Skeletal muscle tissue (tissue), 4 donors: ENCODE data around the gene DHDH. TPM values are rescaled to one million over a fixed set of nuclear protein-coding genes. Genes with fewer than 3 reads are reported as not detected.
A peak's percentile ranks its signal among the peaks of the same experiment; 100 is the strongest.

Experiments used
- H3K27ac ChIP-seq: one replicate; pipeline ENCODE4 v1.7.0; 2013; ENCODE audit warnings: mild to moderate bottlenecking, low read depth, low read length, inconsistent platforms
- H3K27me3 ChIP-seq, 3 donors: one replicate each; pipeline ENCODE4 v1.7.0; 2013; ENCODE audit warnings: low read length in 3 of 3; ENCODE audit not compliant: control insufficient read depth in 3 of 3, insufficient read depth in 3 of 3
- H3K36me3 ChIP-seq, 3 donors: one replicate each; pipeline ENCODE4 v1.7.0; 2013; ENCODE audit warnings: low read length in 3 of 3; ENCODE audit not compliant: control insufficient read depth in 3 of 3, insufficient read depth in 3 of 3
- H3K4me1 ChIP-seq, 3 donors: one replicate each; pipeline ENCODE4 v1.7.0; 2013; ENCODE audit warnings: low read length in 3 of 3, mild to moderate bottlenecking in 3 of 3; ENCODE audit not compliant: control insufficient read depth in 3 of 3, insufficient read depth in 3 of 3
- H3K4me3 ChIP-seq, 3 donors: one replicate each; pipeline ENCODE4 v1.7.0; 2013; ENCODE audit warnings: low read length in 3 of 3
- H3K9ac ChIP-seq, 3 donors: one replicate each; pipeline ENCODE4 v1.7.0; 2013; ENCODE audit warnings: low read length in 3 of 3, mild to moderate bottlenecking in 3 of 3, moderate library complexity in 2 of 3, low read depth in 1 of 3
- H3K9me3 ChIP-seq, 3 donors: one replicate each; pipeline ENCODE4 v1.7.0; 2013; ENCODE audit warnings: low read length in 3 of 3; ENCODE audit not compliant: control insufficient read depth in 3 of 3
- total RNA-seq: library from RNA; depleted of rRNA; stranded (reverse); fragments of >200 nt; gene quantifications from one replicate; pipeline ENCODE4 v1.2.3, GENCODE V29; 2014
- donor health status: Osteomylitis.

DHDH gene
- total RNA-seq, 1 donor from 2014 or later = not detected

DNA sequence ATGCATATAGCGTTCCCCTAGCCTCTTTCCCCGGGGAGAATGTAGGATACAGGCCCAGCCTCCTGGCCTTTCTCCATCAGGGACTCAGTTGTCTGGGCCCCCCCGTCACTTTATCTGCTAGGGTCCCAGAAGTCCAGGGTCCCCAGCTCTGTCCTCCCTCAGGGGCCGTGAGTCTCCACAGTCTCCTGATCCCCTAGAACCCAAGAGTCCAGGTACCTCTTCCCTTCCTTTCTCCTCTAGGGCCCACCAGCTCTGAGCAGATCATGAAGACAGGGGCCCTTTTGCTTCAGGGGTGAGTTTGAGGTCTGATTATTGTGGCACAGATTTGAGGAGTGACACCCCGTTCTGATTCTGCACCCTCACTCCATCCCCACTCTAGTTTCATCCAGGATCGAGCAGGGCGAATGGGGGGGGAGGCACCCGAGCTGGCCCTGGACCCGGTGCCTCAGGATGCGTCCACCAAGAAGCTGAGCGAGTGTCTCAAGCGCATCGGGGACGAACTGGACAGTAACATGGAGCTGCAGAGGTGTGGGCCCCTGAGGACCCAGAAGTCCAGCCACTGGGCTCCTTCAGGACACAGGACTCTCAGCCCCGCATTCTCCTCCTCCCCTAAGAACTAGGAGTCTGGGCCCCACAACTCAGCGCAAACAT lies 21.9 kb downstream of the DHDH start:
- peak overlapping the region; percentile 89 to 93 (median 90) for H3K9ac ChIP-seq

GRCh38 chr19:48958006-48958405 lies 24.5 kb downstream of the DHDH start:
- Histone ChIP-seq H3K9ac (no peak overlapping the region), H3K27ac (no peak overlapping the region), H3K27me3 (no peaks in the 10 kb centered on the region), H3K4me1 (peaks cover 22 to 35% (median 23%) of the 10 kb centered on the region in 3 donors), H3K36me3 (peaks cover 0 to 5% (median 3%) of the 10 kb centered on the region in 3 donors), H3K9me3 (no peaks in the 10 kb centered on the region), H3K4me3 (no peak overlapping the region)

More for the DNA sequence above, 21.9 kb downstream of the DHDH start:
- Histone ChIP-seq H3K4me1 (peaks cover 14 to 27% (median 18%) of the 10 kb centered on the region in 3 donors), H3K9me3 (no peaks in the 10 kb centered on the region), H3K27me3 (no peaks in the 10 kb centered on the region), H3K4me3 (peak overlapping the region; percentile 80 to 89 (median 88)), H3K36me3 (peaks cover 0 to 5% (median 3%) of the 10 kb centered on the region in 3 donors), H3K27ac (peak overlapping the region; percentile 74)

DNA sequence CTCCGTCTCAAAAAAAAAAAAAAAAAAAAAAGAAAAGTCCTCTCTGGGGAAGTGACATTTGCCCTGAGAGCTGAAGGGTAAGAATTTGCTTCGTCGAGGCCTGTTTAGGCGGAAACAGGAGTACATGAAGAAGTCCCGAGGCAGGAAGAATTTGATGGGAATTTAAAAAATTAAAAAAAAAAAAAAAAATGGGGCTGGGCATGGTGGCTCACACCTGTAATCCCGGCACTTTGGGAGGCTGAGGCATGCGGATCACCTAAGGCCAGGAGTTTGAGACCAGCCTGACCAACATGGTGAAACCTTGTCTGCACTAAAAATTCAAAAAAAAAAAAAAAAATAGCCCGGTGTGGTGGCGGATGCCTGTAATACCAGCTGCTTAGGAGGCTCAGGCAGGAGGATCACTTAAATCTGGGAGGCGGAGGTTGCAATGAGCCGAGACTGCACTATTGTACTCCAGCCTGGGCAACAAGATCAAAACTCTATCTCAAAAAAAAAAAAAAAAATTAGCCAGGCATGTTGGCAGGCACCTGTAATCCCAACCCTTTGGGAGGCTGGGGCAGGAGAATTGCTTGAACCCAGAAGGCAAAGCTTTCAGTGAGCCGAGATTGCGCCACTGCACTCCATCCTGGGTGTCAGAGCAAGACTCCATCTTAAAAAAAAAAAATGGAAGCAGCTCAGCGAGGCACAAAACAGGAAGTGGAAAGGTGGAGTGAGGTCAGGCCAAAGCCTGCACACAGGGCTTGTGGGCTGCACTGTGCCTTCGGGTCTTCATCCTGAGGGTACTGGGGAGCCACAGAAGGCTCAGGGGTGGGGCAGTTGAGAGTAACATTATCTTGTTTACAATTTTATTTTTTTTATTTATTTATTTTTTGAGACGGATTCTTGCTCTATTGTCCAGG lies 26.1 kb downstream of the DHDH start:
- Histone ChIP-seq H3K4me3 (no peak overlapping the region), H3K4me1 (peaks cover 31 to 38% (median 33%) of the 10 kb centered on the region in 3 donors), H3K9me3 (no peaks in the 10 kb centered on the region), H3K27ac (no peak overlapping the region), H3K9ac (no peak overlapping the region), H3K27me3 (no peaks in the 10 kb centered on the region), H3K36me3 (peaks cover 0 to 5% (median 3%) of the 10 kb centered on the region in 3 donors)

DNA sequence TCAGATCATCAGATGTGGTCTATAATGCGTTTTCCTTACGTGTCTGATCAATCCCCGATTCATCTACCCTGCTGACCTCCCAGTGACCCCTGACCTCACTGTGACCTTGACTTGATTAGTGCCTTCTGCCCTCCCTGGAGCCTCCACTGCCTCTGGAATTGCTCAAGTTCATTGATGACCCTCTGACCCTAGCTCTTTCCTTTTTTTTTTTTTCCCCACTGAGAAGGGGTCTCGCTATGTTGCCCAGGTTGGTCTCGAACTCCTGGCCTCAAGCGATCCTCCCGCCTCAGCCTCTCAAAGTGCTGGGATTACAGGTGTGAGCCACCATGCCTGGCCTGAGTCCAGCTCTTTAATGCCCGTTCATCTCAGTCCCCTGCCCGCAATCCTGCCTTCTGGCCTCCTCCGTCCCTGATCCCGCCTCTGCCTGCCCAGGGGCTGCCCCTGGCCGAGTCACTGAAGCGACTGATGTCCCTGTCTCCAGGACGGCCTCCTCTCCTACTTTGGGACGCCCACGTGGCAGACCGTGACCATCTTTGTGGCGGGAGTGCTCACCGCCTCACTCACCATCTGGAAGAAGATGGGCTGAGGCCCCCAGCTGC lies 27.7 kb downstream of the DHDH start:
- Histone ChIP-seq H3K9ac (no peak overlapping the region), H3K9me3 (no peaks in the 10 kb centered on the region), H3K4me3 (no peak overlapping the region), H3K36me3 (peaks cover 5 to 8% (median 7%) of the 10 kb centered on the region in 3 donors), H3K27me3 (no peaks in the 10 kb centered on the region), H3K27ac (no peak overlapping the region), H3K4me1 (peaks cover 23 to 29% (median 27%) of the 10 kb centered on the region in 3 donors)

GRCh38 chr19:48961673-48962028 lies 28.2 kb downstream of the DHDH start:
- Histone ChIP-seq H3K27ac (peak overlapping the region; percentile 91), H3K36me3 (peaks cover 9 to 10% (median 9%) of the 10 kb centered on the region in 3 donors), H3K27me3 (no peaks in the 10 kb centered on the region), H3K4me3 (no peak overlapping the region), H3K4me1 (peaks cover 27 to 34% (median 32%) of the 10 kb centered on the region in 3 donors), H3K9me3 (no peaks in the 10 kb centered on the region), H3K9ac (no peak overlapping the region)

DNA sequence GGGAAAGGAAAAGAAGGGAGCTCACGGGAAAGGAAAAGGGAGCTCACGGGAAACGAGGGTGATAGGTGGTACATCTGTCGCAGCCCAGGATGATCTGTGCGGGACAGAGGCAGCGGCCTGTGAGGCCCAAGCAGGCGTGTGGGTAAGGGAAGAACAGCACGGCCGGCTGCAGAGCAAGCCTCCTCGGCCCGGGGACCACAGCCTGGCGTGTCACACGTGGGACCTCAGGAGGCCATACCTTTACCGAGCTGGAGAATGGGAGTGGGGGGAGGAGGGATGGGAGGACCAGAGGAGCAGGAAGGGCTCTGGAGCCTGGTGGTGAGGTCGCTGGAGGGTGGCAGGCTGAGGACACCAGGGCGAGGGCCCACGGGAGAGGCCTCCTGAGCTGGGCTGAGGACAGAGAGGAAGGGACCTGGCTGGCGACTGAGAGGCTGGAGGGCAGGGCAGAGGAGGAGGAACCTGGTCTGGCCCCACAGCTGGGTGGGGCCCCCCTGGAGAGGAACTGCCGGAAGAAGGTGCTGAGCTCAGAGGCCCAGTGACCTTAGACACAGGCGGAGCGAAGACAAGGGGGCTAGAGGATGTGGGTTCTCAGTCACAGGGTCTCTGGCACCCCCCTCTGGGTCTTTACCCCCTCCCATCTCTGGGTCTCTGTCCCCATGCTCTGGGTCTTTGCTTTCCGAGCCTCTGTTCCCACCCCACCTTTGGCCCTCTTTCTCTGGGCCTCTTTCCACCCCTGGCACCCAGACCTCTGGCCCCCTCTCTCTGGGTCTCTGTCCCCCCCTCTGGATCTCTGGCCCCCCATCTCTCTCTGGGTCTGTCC lies 28.7 kb downstream of the DHDH start:
- Histone ChIP-seq H3K27me3 (no peaks in the 10 kb centered on the region), H3K4me3 (no peak overlapping the region), H3K9ac (peak overlapping the region in 1 of 3 donors; percentile 45), H3K27ac (peak overlapping the region; percentile 91), H3K4me1 (peaks cover 33 to 40% (median 38%) of the 10 kb centered on the region in 3 donors), H3K36me3 (peaks cover 11 to 15% (median 12%) of the 10 kb centered on the region in 3 donors), H3K9me3 (no peaks in the 10 kb centered on the region)

DNA sequence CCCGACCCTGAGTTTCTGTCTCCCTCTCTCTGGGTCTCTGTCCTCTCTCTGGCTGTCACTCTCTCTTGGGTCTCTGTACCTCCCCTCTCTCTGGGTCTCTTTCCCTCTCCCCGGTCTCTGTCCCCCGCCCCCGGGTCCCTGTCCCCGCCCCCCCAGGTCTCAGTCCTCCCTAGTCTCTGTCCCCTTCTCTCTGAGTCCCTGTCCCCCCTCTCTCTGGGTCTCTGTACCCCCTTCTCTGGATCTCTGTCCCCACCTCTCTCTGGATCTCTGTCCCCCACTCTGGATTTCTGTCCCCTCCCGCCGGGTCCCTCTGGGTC lies 29.3 kb downstream of the DHDH start:
- Histone ChIP-seq H3K9ac (no peak overlapping the region), H3K27ac (peak overlapping the region; percentile 91), H3K9me3 (no peaks in the 10 kb centered on the region), H3K4me3 (no peak overlapping the region), H3K27me3 (no peaks in the 10 kb centered on the region), H3K36me3 (peaks cover 11 to 16% (median 15%) of the 10 kb centered on the region in 3 donors), H3K4me1 (peaks cover 38 to 45% (median 44%) of the 10 kb centered on the region in 3 donors)

DNA sequence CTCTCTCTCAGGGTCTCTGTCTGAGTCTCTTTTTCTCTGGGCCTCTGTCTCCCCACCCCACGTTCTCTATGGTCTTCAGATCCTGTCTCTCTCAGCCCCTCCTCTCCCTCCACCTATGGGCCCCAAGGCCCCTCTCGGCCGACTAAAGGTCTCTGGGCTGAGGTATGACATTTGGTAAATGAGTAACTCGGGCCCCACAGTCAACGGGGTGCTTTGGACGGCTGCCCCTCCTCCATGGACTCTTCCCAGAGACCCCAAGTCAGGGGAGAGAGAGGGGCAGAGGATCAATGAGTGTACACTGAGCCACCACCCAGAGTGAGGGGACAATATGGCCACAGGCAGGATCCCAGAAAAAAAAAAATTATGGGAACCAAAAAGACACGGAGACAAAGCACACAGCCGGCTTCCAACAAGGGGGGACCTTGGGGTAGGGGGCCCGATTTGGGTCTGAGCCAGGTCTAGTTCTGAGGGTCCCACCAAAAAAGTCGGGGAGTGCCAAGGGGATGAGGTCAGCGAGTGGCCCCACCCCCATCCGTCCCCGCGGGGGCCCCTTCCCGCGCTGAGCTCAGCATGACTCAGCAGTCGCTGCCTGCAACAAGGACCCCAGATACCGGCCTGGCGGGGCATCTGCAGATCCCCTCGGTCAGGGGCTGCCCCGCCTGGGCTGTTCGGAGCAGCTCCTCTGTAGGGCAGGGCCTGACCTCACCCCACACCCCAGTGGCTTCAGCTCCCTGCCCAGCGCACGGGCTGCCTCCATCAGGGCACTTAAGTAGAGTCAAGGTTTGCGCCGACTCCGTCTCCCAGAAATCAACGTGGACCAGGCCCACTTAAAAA lies 30.1 kb downstream of the DHDH start:
- Histone ChIP-seq H3K9ac (peak overlapping the region; percentile 67 to 83 (median 69)), H3K36me3 (peaks cover 17 to 22% (median 22%) of the 10 kb centered on the region in 3 donors), H3K4me1 (peaks cover 45 to 53% (median 51%) of the 10 kb centered on the region in 3 donors), H3K9me3 (no peaks in the 10 kb centered on the region), H3K27me3 (no peaks in the 10 kb centered on the region), H3K4me3 (peak overlapping the region; percentile 56 to 75 (median 70)), H3K27ac (peak overlapping the region; percentile 91)
